ENCODE data around the gene NMNAT3. TPM values are rescaled to one million over a fixed set of nuclear protein-coding genes. Genes with fewer than 3 reads are reported as not detected.

The NMNAT3 gene
- total and polyA plus RNA-seq, 4 donors, result 2.4 to 10.2 (median 3.4) TPM

- no peak for ATAC-seq (ENCODE audit: insufficient read depth, low FRiP score)
Observed at GRCh38 chr3:139561959-139562676, 115.7 kb downstream of the NMNAT3 start.

GRCh38 chr3:139561255-139561817 lies 116.4 kb downstream of the NMNAT3 start:
- Histone ChIP-seq H3K36me3 (ENCODE audit: control insufficient read depth in 4 of 4, insufficient read depth in 4 of 4, low read length in 4 of 4) (peaks cover 0 to 4% (median 0%) of the 10 kb centered on the region in 4 donors), H3K9me3 (ENCODE audit: control insufficient read depth in 4 of 4, insufficient read depth in 3 of 4, low read length in 3 of 4) (no peaks in the 10 kb centered on the region), H3K4me3 (no peak overlapping the region), H3K9ac (ENCODE audit: insufficient read depth in 1 of 2, low read length in 2 of 2) (no peak overlapping the region), H3K27ac (ENCODE audit: low read depth in 1 of 2, low read length in 1 of 2) (no peak overlapping the region), H3K27me3 (ENCODE audit: control insufficient read depth in 3 of 3, insufficient read depth in 3 of 3, low read length in 2 of 3) (no peaks in the 10 kb centered on the region), H3K4me1 (ENCODE audit: control insufficient read depth in 5 of 5, insufficient read depth in 5 of 5, low read length in 5 of 5) (no peaks in the 10 kb centered on the region)
- 90 to 92% methylated on average over 7 of the region's 7 CpGs for WGBS, 2 donors
- ATAC-seq (ENCODE audit: insufficient read depth, low FRiP score) (no peak), DNase-seq (no peak)
- TF ChIP-seq CTCF (IDR thresholded peaks at IDR 0.05; ENCODE audit: control extremely low read depth, extremely low read depth), result no peak

More at GRCh38 chr3:139561959-139562676, 115.7 kb downstream of the NMNAT3 start:
- WGBS, 2 donors, result 45 to 65% methylated on average over 1 of the region's 1 CpG
- H3K9ac ChIP-seq (ENCODE audit: insufficient read depth in 1 of 2, low read length in 2 of 2), result no peak overlapping the region
- no peaks in the 10 kb centered on the region for H3K27me3 ChIP-seq (ENCODE audit: control insufficient read depth in 3 of 3, insufficient read depth in 3 of 3, low read length in 2 of 3)
- no peaks in the 10 kb centered on the region for H3K9me3 ChIP-seq (ENCODE audit: control insufficient read depth in 4 of 4, insufficient read depth in 3 of 4, low read length in 3 of 4)
- H3K36me3 ChIP-seq (ENCODE audit: control insufficient read depth in 4 of 4, insufficient read depth in 4 of 4, low read length in 4 of 4), result peaks cover 0 to 4% (median 0%) of the 10 kb centered on the region in 4 donors
- no peaks in the 10 kb centered on the region for H3K4me1 ChIP-seq (ENCODE audit: control insufficient read depth in 5 of 5, insufficient read depth in 5 of 5, low read length in 5 of 5)
- no peak overlapping the region for H3K27ac ChIP-seq (ENCODE audit: low read depth in 1 of 2, low read length in 1 of 2)
- DNase-seq, result peak; percentile 36 to 56 (median 37)
- H3K4me3 ChIP-seq, result no peak overlapping the region
- TF ChIP-seq CTCF (IDR thresholded peaks at IDR 0.05; ENCODE audit: control extremely low read depth, extremely low read depth), result no peak

- H3K9me3 ChIP-seq (ENCODE audit: control insufficient read depth in 4 of 4, insufficient read depth in 3 of 4, low read length in 3 of 4), result no peaks in the 10 kb centered on the region
- 92 to 95% methylated on average over 3 of the region's 3 CpGs for WGBS, 2 donors
- H3K4me3 ChIP-seq, result no peak overlapping the region
Observed at GRCh38 chr3:139560411-139560810, 117.4 kb downstream of the NMNAT3 start.

More at GRCh38 chr3:139560411-139560810, 117.4 kb downstream of the NMNAT3 start:
- Histone ChIP-seq H3K27ac (ENCODE audit: low read depth in 1 of 2, low read length in 1 of 2) (no peak overlapping the region), H3K4me1 (ENCODE audit: control insufficient read depth in 5 of 5, insufficient read depth in 5 of 5, low read length in 5 of 5) (peaks cover 0 to 6% (median 0%) of the 10 kb centered on the region in 5 donors), H3K27me3 (ENCODE audit: control insufficient read depth in 3 of 3, insufficient read depth in 3 of 3, low read length in 2 of 3) (no peaks in the 10 kb centered on the region), H3K9ac (ENCODE audit: insufficient read depth in 1 of 2, low read length in 2 of 2) (no peak overlapping the region), H3K36me3 (ENCODE audit: control insufficient read depth in 4 of 4, insufficient read depth in 4 of 4, low read length in 4 of 4) (peaks cover 0 to 4% (median 0%) of the 10 kb centered on the region in 4 donors)
- ATAC-seq (ENCODE audit: insufficient read depth, low FRiP score), result no peak
- TF ChIP-seq CTCF (IDR thresholded peaks at IDR 0.05; ENCODE audit: control extremely low read depth, extremely low read depth), result no peak
- DNase-seq, result no peak
